GM10847 (cell line): Measurements from ENCODE around the gene OR10A3.

Experiments used
- POLR2A ChIP-seq: IDR thresholded peaks from 2 replicates; pipeline ENCODE4 v1.6.1; 2011; ENCODE audit not compliant: insufficient read length; ENCODE audit errors: extremely low read depth

Gene OR10A3

GRCh38 chr11:7905549-7905948, 36.0 kb downstream of the OR10A3 start:
- TF ChIP-seq POLR2A = no peak

- no peak for TF ChIP-seq POLR2A
These were observed 36.6 kb downstream of the OR10A3 start for GRCh38 chr11:7904917-7905316.

GRCh38 chr11:7903940-7904339, 37.6 kb downstream of the OR10A3 start:
- no peak for TF ChIP-seq POLR2A

- TF ChIP-seq POLR2A = no peak
These were observed 40.1 kb downstream of the OR10A3 start for GRCh38 chr11:7901319-7901854.

- no peak for TF ChIP-seq POLR2A
These were observed 40.8 kb downstream of the OR10A3 start for GRCh38 chr11:7900686-7901085.

- TF ChIP-seq POLR2A = no peak
These were observed 42.1 kb downstream of the OR10A3 start for GRCh38 chr11:7899418-7899817.

GRCh38 chr11:7898666-7899283, 42.7 kb downstream of the OR10A3 start:
- TF ChIP-seq POLR2A = no peak

- TF ChIP-seq POLR2A = no peak
These were observed 45.3 kb downstream of the OR10A3 start for GRCh38 chr11:7896009-7896785.

GRCh38 chr11:7894251-7894650, 47.3 kb downstream of the OR10A3 start:
- TF ChIP-seq POLR2A = no peak

- no peak for TF ChIP-seq POLR2A
These were observed 47.7 kb downstream of the OR10A3 start for GRCh38 chr11:7893796-7894195.

- TF ChIP-seq POLR2A = no peak
These were observed 48.7 kb downstream of the OR10A3 start for GRCh38 chr11:7892840-7893254.

GRCh38 chr11:7892059-7892699, 49.3 kb downstream of the OR10A3 start:
- TF ChIP-seq POLR2A = no peak

- no peak for TF ChIP-seq POLR2A
These were observed 50.9 kb downstream of the OR10A3 start for GRCh38 chr11:7890417-7891172.

- TF ChIP-seq POLR2A = no peak
These were observed 51.5 kb downstream of the OR10A3 start for GRCh38 chr11:7889985-7890384.
